Adipocyte (in vitro differentiated cells): Measurements from ENCODE around the gene KIF27.
"Not testable (repeated sequence)": the region's sequence is repeated elsewhere in the genome, so short reads cannot be mapped to it uniquely, and the experiment has no call there.

Source experiments
- DNase-seq: peaks from one replicate; pipeline ENCODE4 v3.0.0-alpha.2; 2015; ENCODE audit warnings: low read depth
- H3K27me3 ChIP-seq: replicated peaks from 2 replicates; pipeline ENCODE4 v1.7.0; 2013; ENCODE audit warnings: mild to moderate bottlenecking, low read length, moderate library complexity; ENCODE audit not compliant: control insufficient read depth, insufficient read depth
- H3K36me3 ChIP-seq: 2 replicates; pipeline ENCODE4 v1.7.0; 2013; ENCODE audit warnings: low read length, mild to moderate bottlenecking, moderate library complexity; ENCODE audit not compliant: control insufficient read depth, insufficient read depth, severe bottlenecking
- H3K4me1 ChIP-seq: 2 replicates; pipeline ENCODE4 v1.7.0; 2013; ENCODE audit warnings: mild to moderate bottlenecking, low read length, moderate library complexity; ENCODE audit not compliant: control insufficient read depth, insufficient read depth
- H3K4me3 ChIP-seq: 2 replicates; pipeline ENCODE4 v1.7.0; 2013; ENCODE audit warnings: mild to moderate bottlenecking, low read length, moderate library complexity
- H3K9ac ChIP-seq: 2 replicates; pipeline ENCODE4 v1.7.0; 2013; ENCODE audit warnings: mild to moderate bottlenecking, low read length, moderate library complexity
- H3K9me3 ChIP-seq: 2 replicates; pipeline ENCODE4 v1.7.0; 2013; ENCODE audit warnings: mild to moderate bottlenecking, low read length, moderate library complexity; ENCODE audit not compliant: control insufficient read depth

KIF27 gene

GRCh38 chr9:83881687-83882408 lies 39.4 kb downstream of the KIF27 start:
- H3K9ac ChIP-seq, H3K27me3 ChIP-seq, H3K36me3 ChIP-seq, H3K4me3 ChIP-seq, H3K9me3 ChIP-seq, DNase-seq: not testable (repeated sequence)
- peaks cover 12% of the 10 kb centered on the region for H3K4me1 ChIP-seq

- H3K4me1 ChIP-seq, H3K36me3 ChIP-seq, H3K27me3 ChIP-seq, DNase-seq, H3K9me3 ChIP-seq, H3K9ac ChIP-seq, H3K4me3 ChIP-seq: not testable (repeated sequence)
Observed at GRCh38 chr9:83875559-83875958, 45.7 kb downstream of the KIF27 start.

GRCh38 chr9:83849895-83850294 lies 71.3 kb downstream of the KIF27 start:
- not testable (repeated sequence) for H3K9ac ChIP-seq, H3K4me1 ChIP-seq, H3K4me3 ChIP-seq, H3K9me3 ChIP-seq, H3K36me3 ChIP-seq, H3K27me3 ChIP-seq, DNase-seq

GRCh38 chr9:83837070-83837643 lies 84.1 kb downstream of the KIF27 start:
- not testable (repeated sequence) for DNase-seq, H3K9me3 ChIP-seq, H3K4me1 ChIP-seq

GRCh38 chr9:83830426-83831071 lies 90.7 kb downstream of the KIF27 start:
- H3K4me3 ChIP-seq, H3K27me3 ChIP-seq, H3K36me3 ChIP-seq, H3K9me3 ChIP-seq, H3K9ac ChIP-seq, DNase-seq, H3K4me1 ChIP-seq: not testable (repeated sequence)

More at GRCh38 chr9:83837070-83837643, 84.1 kb downstream of the KIF27 start:
- not testable (repeated sequence) for H3K9ac ChIP-seq, H3K36me3 ChIP-seq, H3K27me3 ChIP-seq, H3K4me3 ChIP-seq

- not testable (repeated sequence) for H3K9me3 ChIP-seq, H3K4me3 ChIP-seq, H3K36me3 ChIP-seq, H3K9ac ChIP-seq, H3K27me3 ChIP-seq, H3K4me1 ChIP-seq
- peak; percentile 30 for DNase-seq
Observed at GRCh38 chr9:83824986-83825623, 96.1 kb downstream of the KIF27 start.

GRCh38 chr9:83817356-83818278 lies 103.6 kb downstream of the KIF27 start, which contains the start of gene GKAP1:
Gene GKAP1, minus strand, starts transcription at chr9:83817769. Its CDS starts 11,252 bp downstream, at chr9:83806517.
- not testable (repeated sequence) for H3K36me3 ChIP-seq, H3K4me1 ChIP-seq, H3K27me3 ChIP-seq, H3K9me3 ChIP-seq
- peak; percentile 74 for DNase-seq
- Histone ChIP-seq H3K4me3 (peak within 1 kb of the TSS; percentile 78), H3K9ac (peak within 1 kb of the TSS; percentile 70)

GRCh38 chr9:83817011-83817355 lies 104.2 kb downstream of the KIF27 start:
- H3K9ac ChIP-seq: peak overlapping the region; percentile 70
- not testable (repeated sequence) for H3K27me3 ChIP-seq, H3K4me1 ChIP-seq, H3K9me3 ChIP-seq, H3K36me3 ChIP-seq, DNase-seq
- H3K4me3 ChIP-seq: peak overlapping the region; percentile 78

- H3K36me3 ChIP-seq, DNase-seq, H3K4me3 ChIP-seq, H3K27me3 ChIP-seq, H3K9ac ChIP-seq, H3K4me1 ChIP-seq, H3K9me3 ChIP-seq: not testable (repeated sequence)
Observed at GRCh38 chr9:83815120-83815519, 106.1 kb downstream of the KIF27 start.

GRCh38 chr9:83809213-83809612 lies 112.0 kb downstream of the KIF27 start:
- H3K9me3 ChIP-seq, H3K4me1 ChIP-seq, DNase-seq, H3K36me3 ChIP-seq, H3K9ac ChIP-seq, H3K4me3 ChIP-seq, H3K27me3 ChIP-seq: not testable (repeated sequence)

GRCh38 chr9:83804454-83804853 lies 116.8 kb downstream of the KIF27 start:
- H3K4me3 ChIP-seq, H3K36me3 ChIP-seq, H3K9ac ChIP-seq, H3K4me1 ChIP-seq, DNase-seq, H3K27me3 ChIP-seq, H3K9me3 ChIP-seq: not testable (repeated sequence)
